Natural killer cell (primary cell): Measurements from ENCODE around the gene SKAP1. TPM values are rescaled to one million over a fixed set of nuclear protein-coding genes. Genes with fewer than 3 reads are reported as not detected.

ENCODE experiments used
- ATAC-seq, 3 donors: fragments of 150-1000 bp in 2 of 3; fragments of 200-7000 bp in 1 of 3; cut with Tn5 transposase; 1 replicate in 1 of 3; 2 replicates in 2 of 3; pipeline ENCODE4 v1.10.0; 2021; ENCODE audit warnings: mild to moderate bottlenecking in 2 of 3, moderate library complexity in 2 of 3
- DNase-seq, 2 donors: peaks; one replicate each; pipeline versions ENCODE4 v3.0.0 to v3.0.0-alpha.2; 2013 to 2021; ENCODE audit warnings: mixed read lengths in 1 of 2
- H3K27ac ChIP-seq: one replicate; pipeline ENCODE4 v1.5.1; 2013; ENCODE audit warnings: mild to moderate bottlenecking, low read length
- H3K27me3 ChIP-seq: one replicate; pipeline ENCODE4 v1.6.1; 2013; ENCODE audit warnings: low read length; ENCODE audit not compliant: control insufficient read depth, insufficient read depth
- H3K36me3 ChIP-seq: one replicate; pipeline ENCODE4 v1.6.1; 2013; ENCODE audit warnings: low read length; ENCODE audit not compliant: control insufficient read depth, insufficient read depth
- H3K4me1 ChIP-seq: one replicate; pipeline ENCODE4 v1.6.1; 2013; ENCODE audit warnings: low read length; ENCODE audit not compliant: control insufficient read depth, insufficient read depth
- H3K4me3 ChIP-seq: one replicate; pipeline ENCODE4 v1.5.1; 2013; ENCODE audit warnings: low read length
- H3K9me3 ChIP-seq: one replicate; pipeline ENCODE4 v1.6.1; 2013; ENCODE audit warnings: low read length; ENCODE audit not compliant: control insufficient read depth, insufficient read depth
- H3K27ac Mint-ChIP-seq, 2 donors: one replicate each; pipeline ENCODE4 v1.8.0; 2022; ENCODE audit warnings: mild to moderate bottlenecking in 2 of 2, mixed read lengths in 2 of 2, moderate library complexity in 1 of 2
- H3K27me3 Mint-ChIP-seq, 2 donors: one replicate each; pipeline ENCODE4 v1.8.0; 2022; ENCODE audit warnings: low read depth in 2 of 2, mixed read lengths in 2 of 2
- H3K36me3 Mint-ChIP-seq: one replicate; pipeline ENCODE4 v1.8.0; 2022; ENCODE audit warnings: mixed read lengths
- H3K4me1 Mint-ChIP-seq, 2 donors: one replicate each; pipeline ENCODE4 v1.8.0; 2022; ENCODE audit warnings: mixed read lengths in 2 of 2
- H3K4me3 Mint-ChIP-seq: one replicate; pipeline ENCODE4 v1.8.0; 2022; ENCODE audit warnings: mild to moderate bottlenecking, moderate library complexity, mixed read lengths
- H3K9me3 Mint-ChIP-seq, 2 donors: one replicate each; pipeline ENCODE4 v1.8.0; 2022; ENCODE audit warnings: mixed read lengths in 2 of 2
- WGBS: methylation state at CpG from one replicate; pipeline ENCODE4 v1.1.7; 2013; ENCODE audit warnings: missing lambda C conversion rate; ENCODE audit not compliant: insufficient coverage; 5-methylcytosine and 5-hydroxymethylcytosine counted together
- intact Hi-C: fragments of 100-400 bp; cut with micrococcal nuclease; formaldehyde crosslinking; loops from one replicate; pipeline ENCODE4 v1.14.2; 2022
- total RNA-seq, 4 donors: library from RNA; stranded (reverse); fragments of 120-200 nt in 1 of 4; gene quantifications; one replicate each; pipeline versions ENCODE4 v1.2.3 to v1.2.4, GENCODE V29; 2013 to 2022
- TF ChIP-seq, protein P1 (sequence below): fragments of 200-600 bp; IDR thresholded peaks from one replicate; pipeline ENCODE4 v1.8.0; 2022; ENCODE audit warnings: antibody characterized with exemption

SKAP1 gene
- total RNA-seq, 3 donors from 2014 or later (not counting 1 experiment from before 2014, with no cell fraction given): 168 to 227 (median 190) TPM

GRCh38 chr17:48148029-48148770, 281.8 kb downstream of the SKAP1 start:
- Histone ChIP-seq H3K27me3 (no peaks in the 10 kb centered on the region), H3K4me3 (no peak overlapping the region), H3K9me3 (no peaks in the 10 kb centered on the region), H3K36me3 (peaks cover 34% of the 10 kb centered on the region), H3K4me1 (no peaks in the 10 kb centered on the region), H3K27ac (no peak overlapping the region)
- H3K4me3 Mint-ChIP-seq: no peak overlapping the region
- H3K27me3 Mint-ChIP-seq: no peaks in the 10 kb centered on the region
- no peaks in the 10 kb centered on the region for H3K9me3 Mint-ChIP-seq
- 67% methylated on average over 13 of the region's 14 CpGs for WGBS
- peak in 1 of 3 donors; percentile 27 for ATAC-seq
- H3K27ac Mint-ChIP-seq: peak overlapping the region; percentile 7 to 39
- TF ChIP-seq, protein P1, sequence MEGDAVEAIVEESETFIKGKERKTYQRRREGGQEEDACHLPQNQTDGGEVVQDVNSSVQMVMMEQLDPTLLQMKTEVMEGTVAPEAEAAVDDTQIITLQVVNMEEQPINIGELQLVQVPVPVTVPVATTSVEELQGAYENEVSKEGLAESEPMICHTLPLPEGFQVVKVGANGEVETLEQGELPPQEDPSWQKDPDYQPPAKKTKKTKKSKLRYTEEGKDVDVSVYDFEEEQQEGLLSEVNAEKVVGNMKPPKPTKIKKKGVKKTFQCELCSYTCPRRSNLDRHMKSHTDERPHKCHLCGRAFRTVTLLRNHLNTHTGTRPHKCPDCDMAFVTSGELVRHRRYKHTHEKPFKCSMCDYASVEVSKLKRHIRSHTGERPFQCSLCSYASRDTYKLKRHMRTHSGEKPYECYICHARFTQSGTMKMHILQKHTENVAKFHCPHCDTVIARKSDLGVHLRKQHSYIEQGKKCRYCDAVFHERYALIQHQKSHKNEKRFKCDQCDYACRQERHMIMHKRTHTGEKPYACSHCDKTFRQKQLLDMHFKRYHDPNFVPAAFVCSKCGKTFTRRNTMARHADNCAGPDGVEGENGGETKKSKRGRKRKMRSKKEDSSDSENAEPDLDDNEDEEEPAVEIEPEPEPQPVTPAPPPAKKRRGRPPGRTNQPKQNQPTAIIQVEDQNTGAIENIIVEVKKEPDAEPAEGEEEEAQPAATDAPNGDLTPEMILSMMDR: no peak
- no peak for DNase-seq
- H3K4me1 Mint-ChIP-seq: peaks cover 0 to 10% of the 10 kb centered on the region in 2 donors
- no peaks in the 10 kb centered on the region for H3K36me3 Mint-ChIP-seq
- intact Hi-C loops: no loop called here

GRCh38 chr17:48144976-48145798, 284.8 kb downstream of the SKAP1 start:
- no peak overlapping the region for H3K4me3 Mint-ChIP-seq
- H3K9me3 Mint-ChIP-seq: no peaks in the 10 kb centered on the region
- intact Hi-C loops: no loop called here
- Histone ChIP-seq H3K4me1 (no peaks in the 10 kb centered on the region), H3K36me3 (peaks cover 33% of the 10 kb centered on the region), H3K27ac (no peak overlapping the region), H3K9me3 (no peaks in the 10 kb centered on the region), H3K4me3 (no peak overlapping the region), H3K27me3 (no peaks in the 10 kb centered on the region)
- 93% methylated on average over 3 of the region's 3 CpGs for WGBS
- ATAC-seq: no peak
- DNase-seq: no peak
- H3K36me3 Mint-ChIP-seq: no peaks in the 10 kb centered on the region
- H3K4me1 Mint-ChIP-seq: peaks cover 3 to 18% of the 10 kb centered on the region in 2 donors
- TF ChIP-seq, protein P1: no peak
- H3K27me3 Mint-ChIP-seq: no peaks in the 10 kb centered on the region
- peak overlapping the region; percentile 16 to 21 for H3K27ac Mint-ChIP-seq

- H3K36me3 ChIP-seq: peaks cover 30% of the 10 kb centered on the region
Observed at GRCh38 chr17:48144231-48144630, 285.8 kb downstream of the SKAP1 start.

More at GRCh38 chr17:48144231-48144630, 285.8 kb downstream of the SKAP1 start:
- 91% methylated on average over 7 of the region's 8 CpGs for WGBS
- Histone ChIP-seq H3K4me3 (no peak overlapping the region), H3K4me1 (no peaks in the 10 kb centered on the region), H3K27ac (no peak overlapping the region), H3K9me3 (no peaks in the 10 kb centered on the region), H3K27me3 (no peaks in the 10 kb centered on the region)
- Mint-ChIP-seq H3K36me3 (no peaks in the 10 kb centered on the region), H3K27me3 (no peaks in the 10 kb centered on the region), H3K27ac (no peak overlapping the region), H3K4me3 (no peak overlapping the region), H3K4me1 (peaks cover 10 to 25% of the 10 kb centered on the region in 2 donors), H3K9me3 (no peaks in the 10 kb centered on the region)
- DNase-seq (no peak), ATAC-seq (no peak)
- TF ChIP-seq, protein P1: no peak
- intact Hi-C loops: no loop called here
